GM18858 (cell line): Measurements from ENCODE around the gene FLII.
"Not testable (repeated sequence)": the region's sequence is repeated elsewhere in the genome, so short reads cannot be mapped to it uniquely, and the experiment has no call there.

Source experiments
- ATAC-seq: cut with Tn5 transposase; IDR thresholded peaks from one replicate; pipeline ENCODE4 v1.9.1; 2021; ENCODE audit not compliant: unreplicated experiment

The FLII gene

DNA sequence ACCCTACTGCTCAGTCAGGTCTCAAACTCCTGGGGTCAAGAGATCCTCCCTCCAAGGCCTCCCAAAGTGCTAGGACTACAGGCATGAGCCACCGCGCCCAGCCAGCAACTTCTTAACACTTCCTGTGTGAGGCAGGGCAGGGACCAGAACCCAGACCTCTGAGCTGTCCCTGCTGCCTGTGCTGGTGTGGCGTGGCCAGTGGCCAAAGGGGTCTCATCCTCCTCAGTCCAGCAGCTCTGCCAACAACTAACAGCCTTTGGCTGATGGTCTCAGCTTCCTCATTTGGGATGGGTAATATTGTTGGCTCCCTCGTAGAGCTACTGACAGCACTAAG lies 34.5 kb downstream of the FLII start:
- ATAC-seq, result no peak

DNA sequence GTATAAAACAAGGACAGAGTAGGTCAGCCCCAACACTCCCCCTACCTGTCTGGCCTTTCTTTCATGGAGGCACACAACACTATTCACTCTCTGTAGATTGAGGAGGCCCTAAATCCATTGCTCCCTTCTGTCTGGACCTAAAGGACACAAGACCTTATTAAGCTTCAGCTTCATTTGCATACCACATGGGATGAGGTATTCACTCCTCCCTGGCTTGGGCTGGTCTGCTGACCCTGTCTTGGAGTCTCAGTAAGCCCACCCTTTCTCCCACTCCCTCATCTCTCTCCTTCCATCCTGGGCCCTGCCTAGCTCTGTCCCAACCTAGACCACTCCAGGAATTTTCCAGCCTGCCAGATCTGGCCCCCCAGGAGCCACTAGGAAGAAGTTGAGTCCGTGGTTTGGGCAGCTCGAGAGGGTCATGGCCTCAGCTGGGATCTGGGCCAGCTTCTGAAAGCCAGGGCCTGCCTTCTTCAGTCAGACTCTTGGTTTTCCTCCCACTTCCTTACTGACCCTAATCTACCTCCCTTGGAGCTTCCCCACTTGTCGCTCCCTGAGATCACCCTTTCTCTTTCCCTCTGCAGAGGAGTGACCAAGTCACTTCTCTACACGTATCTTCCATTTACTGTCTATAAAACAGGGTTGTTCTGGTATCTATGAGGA lies 39.7 kb downstream of the FLII start:
- no peak for ATAC-seq

DNA sequence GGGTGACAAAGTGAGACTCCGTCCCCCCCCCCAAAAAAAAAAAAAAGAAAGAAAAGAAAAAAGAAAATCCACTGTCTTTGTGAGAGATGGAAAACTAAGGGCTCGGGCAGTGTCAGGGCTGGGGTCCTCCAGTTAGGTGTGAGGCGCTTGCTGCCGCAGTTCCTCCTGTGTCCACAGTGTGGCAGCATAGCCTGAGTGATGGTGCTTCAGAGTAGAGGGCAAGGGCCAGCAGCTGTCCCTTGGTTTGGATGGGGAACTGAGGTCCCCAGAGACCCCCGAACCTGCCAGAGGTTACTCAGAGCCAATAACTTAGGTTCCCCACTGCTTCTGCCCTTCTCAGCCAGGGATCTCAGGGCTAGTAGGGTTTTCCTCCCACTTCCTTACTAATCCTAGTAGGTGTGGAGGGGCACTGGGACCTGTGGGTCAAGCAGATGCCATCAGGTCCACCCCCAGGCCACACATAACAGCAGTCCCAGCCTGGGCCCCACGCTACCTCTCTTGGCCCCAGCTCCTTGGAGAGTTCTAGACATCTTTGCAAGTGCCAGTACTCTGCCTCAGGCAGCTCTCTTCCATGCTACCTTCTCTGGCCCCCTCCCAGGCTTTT lies 41.0 kb downstream of the FLII start:
- no peak for ATAC-seq

DNA sequence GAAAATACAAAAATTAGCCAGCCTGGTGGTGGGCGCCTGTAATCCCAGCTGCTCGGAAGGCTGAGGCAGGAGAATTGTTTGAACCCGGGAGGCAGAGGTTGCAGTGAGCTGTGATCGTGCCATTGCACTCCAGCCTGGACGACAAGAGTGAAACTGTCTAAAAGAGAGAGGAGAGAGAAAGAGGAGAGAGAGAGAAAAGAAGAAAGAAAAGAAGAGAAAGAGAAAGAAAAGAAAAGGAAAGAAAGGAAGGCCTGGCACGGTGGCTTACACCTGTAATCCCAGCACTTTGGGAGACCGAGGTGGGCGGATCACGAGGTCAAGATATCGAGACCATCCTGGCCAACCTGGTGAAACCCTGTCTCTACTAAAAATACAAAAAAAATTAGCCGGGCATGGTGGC lies 41.6 kb downstream of the FLII start:
- ATAC-seq, result not testable (repeated sequence)

DNA sequence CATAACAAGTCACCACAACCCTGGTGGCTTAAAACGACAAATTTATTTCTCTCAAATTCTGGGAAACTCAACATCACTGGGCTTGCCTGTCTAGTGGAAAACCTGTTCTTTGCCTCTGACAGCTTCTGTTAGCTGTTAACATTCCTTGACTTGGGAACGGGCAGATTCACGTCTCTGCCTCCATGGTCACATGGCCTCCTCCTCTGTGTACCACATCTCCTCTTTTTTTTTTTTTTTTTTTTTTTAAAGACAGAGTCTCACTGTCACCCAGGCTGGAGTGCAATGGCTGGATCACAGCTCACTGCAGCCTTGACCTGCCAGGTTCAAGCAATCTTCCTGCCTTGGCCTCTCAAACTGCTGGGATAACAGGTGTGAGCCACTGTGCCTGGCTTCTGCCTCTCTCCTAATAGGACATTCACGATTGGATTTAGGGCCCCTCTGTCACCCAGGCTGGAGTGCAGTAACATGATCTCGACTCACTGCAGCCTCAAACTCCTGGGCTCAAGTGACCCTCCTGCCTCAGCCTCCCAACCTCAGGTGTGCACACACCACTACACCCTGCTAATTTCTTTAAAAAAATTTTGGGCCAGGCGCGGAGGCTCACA lies 44.8 kb downstream of the FLII start:
- no peak for ATAC-seq

GRCh38 chr17:18208092-18208491 lies 50.4 kb downstream of the FLII start:
- no peak for ATAC-seq

- ATAC-seq, result no peak
Measured at GRCh38 chr17:18206962-18207361, 51.6 kb downstream of the FLII start.

DNA sequence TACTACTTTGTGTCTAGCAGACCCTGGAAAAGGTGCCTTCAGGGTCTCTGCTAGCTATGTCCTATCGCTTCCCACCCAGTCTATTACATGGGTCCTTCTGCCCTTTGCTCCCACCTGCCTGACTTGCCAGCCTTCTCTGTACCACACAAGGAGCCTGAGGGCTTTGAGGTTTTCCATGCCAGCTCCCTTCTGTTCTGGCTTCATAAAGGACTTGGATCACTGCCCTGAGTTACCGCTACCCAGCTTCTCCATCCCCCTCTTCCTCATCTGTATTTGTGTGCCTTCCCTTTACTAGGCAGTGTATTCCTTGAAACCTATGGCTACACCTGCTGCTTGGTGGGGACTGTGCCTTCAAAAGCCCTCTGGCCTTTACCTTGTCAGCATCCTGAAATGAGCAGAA lies 52.7 kb downstream of the FLII start:
- no peak for ATAC-seq

GRCh38 chr17:18203308-18203707 lies 55.2 kb downstream of the FLII start:
- no peak for ATAC-seq

DNA sequence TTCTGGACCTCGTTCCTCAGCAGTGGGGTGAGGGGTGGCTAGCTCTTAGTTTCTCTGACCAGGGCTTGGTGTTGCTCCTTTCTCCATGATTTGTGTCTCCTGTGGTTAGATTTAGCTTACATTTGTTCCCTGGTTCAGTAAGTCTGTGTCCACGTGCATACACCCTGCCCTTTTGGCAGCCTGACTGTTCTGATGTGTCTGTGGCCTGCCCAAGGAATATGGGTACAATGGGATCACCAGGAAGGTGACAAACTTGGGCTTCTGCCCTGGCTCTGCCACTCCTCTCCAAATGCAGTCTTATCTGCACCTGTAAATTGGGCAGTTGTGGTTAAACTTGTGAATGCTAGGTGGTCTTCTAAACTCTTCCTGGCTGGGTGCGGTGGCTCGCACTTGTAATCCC lies 57.4 kb downstream of the FLII start:
- no peak for ATAC-seq

DNA sequence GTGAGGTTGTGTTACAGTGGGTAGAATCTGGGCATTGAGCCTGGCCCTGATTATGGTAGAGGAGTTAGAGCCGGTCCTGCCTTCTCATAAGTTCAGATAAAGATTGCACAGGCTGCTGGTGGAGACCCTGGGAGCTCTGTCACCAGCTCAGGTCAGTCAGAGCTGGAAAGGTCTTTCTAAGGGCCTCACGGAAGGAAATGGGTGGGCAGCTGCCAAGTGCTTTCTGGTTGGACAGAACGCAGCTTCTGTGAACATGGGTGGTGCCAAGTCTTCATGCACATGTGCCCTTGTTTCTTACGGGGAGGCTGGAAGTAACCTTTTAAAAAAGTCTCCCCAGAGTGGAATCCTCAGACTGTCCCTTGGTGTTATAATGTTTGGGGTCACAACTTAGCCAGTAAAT lies 60.0 kb downstream of the FLII start:
- ATAC-seq, result no peak

DNA sequence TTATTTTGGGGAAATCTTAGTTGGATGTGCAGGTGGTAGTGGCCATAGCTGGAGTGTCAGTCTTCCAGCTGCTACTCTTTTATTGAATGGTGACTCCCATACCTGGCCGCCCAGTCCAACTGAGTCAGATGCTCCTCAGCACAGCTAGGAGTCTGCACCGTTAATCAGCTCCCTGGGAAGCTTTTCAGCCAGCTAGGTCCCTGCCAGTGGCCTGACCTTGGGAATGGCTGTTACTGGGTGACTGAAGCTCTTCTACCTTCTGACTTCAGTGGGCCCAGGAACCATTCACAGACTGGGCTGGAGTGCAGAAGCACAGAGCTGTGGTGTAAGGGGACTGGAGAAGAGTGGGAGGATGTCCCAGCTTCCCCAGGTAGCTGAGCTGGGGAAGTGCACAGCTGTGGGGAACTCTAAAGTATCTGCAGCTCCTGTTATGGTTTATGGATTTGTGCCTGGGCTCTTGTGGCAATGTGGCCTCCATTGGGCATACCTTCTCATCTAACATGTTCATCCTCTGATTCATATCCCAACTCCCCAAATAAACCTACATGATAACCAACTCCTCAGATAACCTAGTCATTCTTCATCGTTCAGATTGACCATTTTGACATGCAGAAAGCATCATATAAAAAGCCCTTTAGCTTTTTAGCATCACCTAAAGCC lies 60.9 kb downstream of the FLII start:
- no peak for ATAC-seq

DNA sequence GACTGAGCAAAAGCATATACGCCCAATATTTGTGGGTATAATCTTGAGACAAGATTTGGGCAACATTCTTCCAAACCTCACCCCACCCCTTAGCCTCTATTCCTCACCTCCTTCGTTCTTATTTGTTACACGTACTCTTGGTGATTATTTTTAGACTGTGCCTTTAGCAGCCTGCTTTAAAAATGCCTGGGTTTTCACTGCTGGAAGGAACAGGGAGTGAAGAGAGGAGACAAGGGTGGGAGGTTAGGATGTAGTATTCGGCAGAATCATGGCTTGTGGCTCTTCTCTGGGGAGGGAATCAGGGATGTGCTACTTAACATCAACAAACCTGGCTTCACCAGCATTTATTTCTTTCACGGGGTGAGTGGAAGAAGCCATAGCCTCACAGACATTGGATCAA lies 63.3 kb downstream of the FLII start:
- ATAC-seq, result no peak
